ENCODE data around the gene ZNF821. TPM values are rescaled to one million over a fixed set of nuclear protein-coding genes. Genes with fewer than 3 reads are reported as not detected.

The ZNF821 gene
- total and polyA plus RNA-seq, 2 of the 8 experiments (the other 6 are each of a cell fraction or from before 2014, with no cell fraction given): 9.5 to 14.1 TPM

DNA sequence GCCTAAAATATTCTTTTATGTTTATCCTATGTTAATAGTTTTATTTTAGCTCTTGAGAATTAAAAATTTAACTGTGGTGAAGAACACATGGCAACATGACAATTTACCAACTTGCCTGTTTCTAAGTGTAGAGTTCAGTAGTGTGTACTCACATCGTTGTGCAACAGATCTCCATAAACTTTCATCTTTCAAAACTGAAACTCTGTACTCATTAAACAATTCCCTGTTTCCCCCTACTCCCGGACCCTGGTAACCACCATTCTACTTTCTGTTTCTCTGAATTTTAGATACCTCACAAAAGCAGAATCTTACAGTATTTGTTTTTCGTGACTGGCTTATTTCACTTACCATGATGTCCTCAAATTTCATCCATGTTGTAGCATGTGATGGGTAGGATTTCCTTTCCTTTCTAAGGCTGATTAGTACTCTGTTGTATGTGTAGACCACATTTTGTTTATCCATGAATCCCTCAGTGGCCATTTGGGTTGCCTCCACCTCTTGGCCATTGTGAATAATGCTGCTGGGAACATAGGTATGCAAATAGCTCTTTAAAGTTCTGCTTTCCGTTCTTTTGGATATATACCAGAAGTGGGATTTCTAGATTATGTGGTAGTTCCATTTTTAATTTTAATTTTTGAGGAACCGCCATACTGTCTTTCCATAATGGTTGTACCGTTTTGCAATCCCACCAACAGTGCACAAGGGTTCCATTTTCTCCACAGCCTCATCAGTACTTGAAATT, 28.7 kb upstream of the ZNF821 start (continued):
- no peak for TF ChIP-seq GTF2F1 (IDR thresholded peaks at IDR 0.05; ENCODE audit: borderline replicate concordance, low read depth, low read length)
- TF ChIP-seq CHD1 (IDR thresholded peaks at IDR 0.05; ENCODE audit: low read depth, low read length): no peak
- no peak for TF ChIP-seq POU5F1 (IDR thresholded peaks at IDR 0.05; ENCODE audit: low read depth, low read length)
- no peak for TF ChIP-seq CTBP2 (IDR thresholded peaks at IDR 0.05; ENCODE audit: borderline replicate concordance, insufficient read depth, insufficient read length, low read length)
- TF ChIP-seq MAFK (IDR thresholded peaks at IDR 0.05; ENCODE audit: low read depth, low read length): no peak
- no peak for TF ChIP-seq CREB1 (IDR thresholded peaks at IDR 0.05)
- no peak for TF ChIP-seq TAF1 (IDR thresholded peaks at IDR 0.05; ENCODE audit: low read depth, low read length)
